HepG2 (cell line): ENCODE measurements around the gene H1-8. TPM values are rescaled to one million over a fixed set of nuclear protein-coding genes. Genes with fewer than 3 reads are reported as not detected.
A peak's percentile ranks its signal among the peaks of the same experiment; 100 is the strongest.

Experiments
- ATF7 ChIP-seq, 2 experiments: fragments of 450-650 bp in 1 of 2; sonication (generic) in 1 of 2; formaldehyde crosslinking in 1 of 2; IDR thresholded peaks; 2 replicates each; pipeline versions ENCODE4 v1.4.0 to v1.6.1; 2016 to 2020; ENCODE audit warnings: antibody characterized with exemption in 1 of 2, mild to moderate bottlenecking in 1 of 2, missing genetic modification reagents in 1 of 2
- DPF2 ChIP-seq: sonication (generic); formaldehyde crosslinking; IDR thresholded peaks from 2 replicates; pipeline ENCODE4 v1.4.0; 2020; ENCODE audit warnings: mild to moderate bottlenecking, low read depth, missing genetic modification reagents, borderline replicate concordance
- ERF ChIP-seq: IDR thresholded peaks from 2 replicates; pipeline ENCODE4 v1.6.1; 2018; ENCODE audit warnings: missing biosample characterization, missing genetic modification reagents
- GATAD1 ChIP-seq: IDR thresholded peaks from 2 replicates; pipeline ENCODE4 v1.6.1; 2016; ENCODE audit warnings: missing genetic modification reagents, missing compliant biosample characterization
- MAZ ChIP-seq, 2 experiments: sonication (generic) in 1 of 2; formaldehyde crosslinking in 1 of 2; IDR thresholded peaks; 2 replicates each; pipeline versions ENCODE4 v1.5.0 to v1.6.1; 2012 to 2020; ENCODE audit warnings: low read depth in 2 of 2, mild to moderate bottlenecking in 2 of 2, borderline replicate concordance in 1 of 2, improper control_type of control experiment in 1 of 2, low read length in 1 of 2, missing genetic modification reagents in 1 of 2, moderate library complexity in 1 of 2
- MXD3 ChIP-seq: IDR thresholded peaks from 2 replicates; pipeline ENCODE4 v1.6.1; 2016; ENCODE audit warnings: mild to moderate bottlenecking, missing biosample characterization, missing genetic modification reagents
- NAIF1 ChIP-seq: sonication (generic); formaldehyde crosslinking; IDR thresholded peaks from 2 replicates; pipeline ENCODE4 v1.5.0; 2020; ENCODE audit warnings: mild to moderate bottlenecking, missing genetic modification reagents, borderline replicate concordance
- NR2F6 ChIP-seq, 2 experiments: IDR thresholded peaks; 2 replicates each; pipeline ENCODE4 v1.6.1; 2016; ENCODE audit warnings: antibody characterized with exemption in 1 of 2, mild to moderate bottlenecking in 1 of 2
- PLRG1 ChIP-seq: fragments of 450-650 bp; conservative IDR thresholded peaks from 2 replicates; pipeline ENCODE4 v1.6.1; 2016
- SOX6 ChIP-seq, 2 experiments: fragments of 450-650 bp in 1 of 2; sonication (generic) in 1 of 2; formaldehyde crosslinking in 1 of 2; IDR thresholded peaks; 2 replicates each; pipeline versions ENCODE4 v1.4.0 to v1.6.1; 2017 to 2020; ENCODE audit warnings: antibody characterized with exemption in 1 of 2, mild to moderate bottlenecking in 1 of 2, missing genetic modification reagents in 1 of 2
- TBL1XR1 ChIP-seq: fragments of 150-350 bp; IDR thresholded peaks from 2 replicates; pipeline ENCODE4 v1.6.1; 2014; ENCODE audit warnings: borderline replicate concordance, low read length; ENCODE audit not compliant: partially characterized antibody
- YEATS4 ChIP-seq: sonication (generic); formaldehyde crosslinking; IDR thresholded peaks from 2 replicates; pipeline ENCODE4 v1.4.0; 2020; ENCODE audit warnings: missing genetic modification reagents, borderline replicate concordance
- ZBTB7B ChIP-seq: sonication (generic); formaldehyde crosslinking; IDR thresholded peaks from 2 replicates; pipeline ENCODE4 v1.4.0; 2020; ENCODE audit warnings: missing genetic modification reagents
- ZFYVE20 ChIP-seq: sonication (generic); formaldehyde crosslinking; IDR thresholded peaks from 2 replicates; pipeline ENCODE4 v1.8.0; 2023; ENCODE audit warnings: low read depth, mild to moderate bottlenecking, moderate library complexity, missing genetic modification reagents, borderline replicate concordance
- ZNF280D ChIP-seq: sonication (generic); formaldehyde crosslinking; IDR thresholded peaks from 2 replicates; pipeline ENCODE4 v1.5.1; 2020; ENCODE audit warnings: mild to moderate bottlenecking, missing genetic modification reagents
- ZNF496 ChIP-seq: sonication (generic); formaldehyde crosslinking; IDR thresholded peaks from 2 replicates; pipeline ENCODE4 v1.8.1; 2023; ENCODE audit warnings: mild to moderate bottlenecking, moderate library complexity, missing genetic modification reagents; ENCODE audit not compliant: insufficient replicate concordance
- ZNF577 ChIP-seq: sonication (generic); formaldehyde crosslinking; IDR thresholded peaks from 2 replicates; pipeline ENCODE4 v1.4.0; 2020; ENCODE audit warnings: mild to moderate bottlenecking, low read depth, missing genetic modification reagents, borderline replicate concordance
- ZNF619 ChIP-seq: sonication (generic); formaldehyde crosslinking; IDR thresholded peaks from 2 replicates; pipeline ENCODE4 v1.4.0; 2020; ENCODE audit warnings: mild to moderate bottlenecking, missing genetic modification reagents
- ZNF816 ChIP-seq: sonication (generic); formaldehyde crosslinking; IDR thresholded peaks from 2 replicates; pipeline ENCODE4 v1.8.0; 2022; ENCODE audit warnings: missing genetic modification reagents, mild to moderate bottlenecking, borderline replicate concordance
- polyA plus RNA-seq, 8 experiments: library from polyadenylated mRNA; depleted of rRNA in 3 of 8; stranded (reverse) in 7 of 8; unstranded in 1 of 8; fragments of >200 nt; fragmentation: Illumina TruSeq in 4 of 8; extraction: Trizol in 4 of 8; gene quantifications; 2 replicates each; pipeline versions ENCODE4 v1.2.1 to v1.2.3, GENCODE V29; 2011 to 2016; ENCODE audit warnings: low read depth in 4 of 8, missing spikeins in 1 of 8, mixed read lengths in 1 of 8; ENCODE audit not compliant: insufficient read depth in 1 of 8
- total RNA-seq, 5 experiments: library from RNA; depleted of rRNA; stranded (reverse); fragments of >200 nt; fragmentation: Illumina TruSeq; extraction: Trizol; gene quantifications; 2 replicates each; pipeline ENCODE4 v1.2.3, GENCODE V29; 2016; ENCODE audit warnings: low read depth in 1 of 5
- TF ChIP-seq, protein P1 (sequence below): IDR thresholded peaks from 2 replicates; pipeline ENCODE4 v1.6.1; 2016; ENCODE audit warnings: control low read depth

The H1-8 gene
- total and polyA plus RNA-seq, 2 of the 13 experiments (the other 11 are each of a cell fraction or from before 2014, with no cell fraction given): 0.08 TPM; not detected in 1

DNA sequence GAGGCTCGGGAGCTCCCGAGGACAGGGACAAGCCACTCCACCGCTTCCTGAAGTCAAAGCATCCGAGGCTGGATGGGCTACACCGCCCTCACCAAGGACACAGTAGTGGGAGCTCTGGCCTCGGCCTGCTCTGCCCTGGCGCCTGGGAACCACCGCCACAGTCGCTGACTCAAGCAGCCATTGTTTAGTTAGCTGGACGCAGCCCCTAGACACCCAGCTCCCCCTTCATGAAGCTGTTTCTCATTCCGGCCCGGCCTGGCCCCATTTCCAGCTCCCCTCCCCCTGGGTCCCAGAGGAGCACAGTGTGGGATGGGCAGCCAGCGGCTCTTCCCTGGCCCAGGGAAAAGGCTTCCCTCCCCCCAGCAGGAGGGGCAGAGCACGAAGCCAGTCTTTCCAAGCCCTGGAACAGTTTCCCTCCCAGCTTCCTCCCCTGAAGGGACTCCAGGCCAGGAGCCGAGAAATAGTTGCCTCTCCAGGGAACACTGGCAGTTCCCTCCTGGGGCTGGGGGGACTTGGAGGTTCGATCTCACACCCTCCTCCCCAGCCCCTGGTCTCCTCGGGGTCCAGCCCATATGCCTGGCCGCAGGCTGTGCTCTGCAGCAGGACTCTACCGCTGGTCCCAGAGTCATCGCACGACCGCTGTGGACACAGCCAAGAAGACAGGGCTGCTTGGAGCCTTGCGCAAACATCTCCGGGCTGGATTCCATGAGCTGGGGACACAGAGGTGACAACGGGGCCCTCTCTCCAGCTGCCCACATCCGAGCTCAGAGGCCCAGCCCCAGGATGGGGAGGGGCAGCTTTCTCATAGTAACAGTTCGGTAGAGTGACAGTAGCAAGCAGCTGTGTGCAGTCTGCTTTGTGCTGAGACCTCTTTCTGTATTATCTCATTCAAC is 53.5 kb downstream of the H1-8 start (continued):
- TF ChIP-seq, protein P1, sequence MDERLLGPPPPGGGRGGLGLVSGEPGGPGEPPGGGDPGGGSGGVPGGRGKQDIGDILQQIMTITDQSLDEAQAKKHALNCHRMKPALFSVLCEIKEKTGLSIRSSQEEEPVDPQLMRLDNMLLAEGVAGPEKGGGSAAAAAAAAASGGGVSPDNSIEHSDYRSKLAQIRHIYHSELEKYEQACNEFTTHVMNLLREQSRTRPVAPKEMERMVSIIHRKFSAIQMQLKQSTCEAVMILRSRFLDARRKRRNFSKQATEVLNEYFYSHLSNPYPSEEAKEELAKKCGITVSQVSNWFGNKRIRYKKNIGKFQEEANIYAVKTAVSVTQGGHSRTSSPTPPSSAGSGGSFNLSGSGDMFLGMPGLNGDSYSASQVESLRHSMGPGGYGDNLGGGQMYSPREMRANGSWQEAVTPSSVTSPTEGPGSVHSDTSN: no peak
- TF ChIP-seq ZNF577 (CRISPR knock-in tag): no peak
- TF ChIP-seq ZNF619: no peak
- TF ChIP-seq GATAD1 (CRISPR knock-in tag): no peak; the same call in 1 of the 2 replicates
- TF ChIP-seq ZBTB7B (CRISPR knock-in tag): peak; percentile 80
- no peak for TF ChIP-seq ZNF496
- no peak for TF ChIP-seq SOX6 (IDR thresholded peaks at IDR 0.05)
- peak; percentile 75 for TF ChIP-seq SOX6 (CRISPR knock-in tag; IDR thresholded peaks at IDR 0.05)
- TF ChIP-seq YEATS4 (CRISPR knock-in tag): peak; percentile 49; the same call in 1 of the 2 replicates
- TF ChIP-seq DPF2: peak; percentile 63; the same call in 1 of the 2 replicates
- TF ChIP-seq TBL1XR1: no peak
- TF ChIP-seq NR2F6 (IDR thresholded peaks at IDR 0.05): no peak; the same call in none of the 2 replicates
- peak; percentile 68 for TF ChIP-seq NR2F6 (CRISPR knock-in tag; IDR thresholded peaks at IDR 0.05)
- TF ChIP-seq ZFYVE20 (CRISPR knock-in tag): no peak
- TF ChIP-seq ATF7 (IDR thresholded peaks at IDR 0.05): no peak
- no peak; the same call in 1 of the 2 replicates for TF ChIP-seq ATF7 (CRISPR knock-in tag; IDR thresholded peaks at IDR 0.05)
- TF ChIP-seq MXD3 (CRISPR knock-in tag): 0 out of 2 replicates have a peak, but pooled peaks have one; percentile 77
- no peak for TF ChIP-seq NAIF1
- TF ChIP-seq ERF (CRISPR knock-in tag): peak; percentile 84
- no peak for TF ChIP-seq MAZ (IDR thresholded peaks at IDR 0.05; ENCODE audit: borderline replicate concordance, low read depth, low read length)
- peak; percentile 59 for TF ChIP-seq MAZ (CRISPR knock-in tag; IDR thresholded peaks at IDR 0.05; ENCODE audit: low read depth)
- no peak for TF ChIP-seq ZNF816
- no peak for TF ChIP-seq PLRG1
- TF ChIP-seq ZNF280D (CRISPR knock-in tag): no peak
